NCI-H526 treated with DMSO at 0.1 percent for 48 hours (cell line): ENCODE results near the gene DOK6.
"Not testable (repeated sequence)": the region's sequence is repeated elsewhere in the genome, so short reads cannot be mapped to it uniquely, and the experiment has no call there.

ENCODE experiments used
- DNase-seq: peaks from one replicate; lab custom pipeline; 2025; lab: John Stamatoyannopoulos, UW

DOK6 gene

DNA sequence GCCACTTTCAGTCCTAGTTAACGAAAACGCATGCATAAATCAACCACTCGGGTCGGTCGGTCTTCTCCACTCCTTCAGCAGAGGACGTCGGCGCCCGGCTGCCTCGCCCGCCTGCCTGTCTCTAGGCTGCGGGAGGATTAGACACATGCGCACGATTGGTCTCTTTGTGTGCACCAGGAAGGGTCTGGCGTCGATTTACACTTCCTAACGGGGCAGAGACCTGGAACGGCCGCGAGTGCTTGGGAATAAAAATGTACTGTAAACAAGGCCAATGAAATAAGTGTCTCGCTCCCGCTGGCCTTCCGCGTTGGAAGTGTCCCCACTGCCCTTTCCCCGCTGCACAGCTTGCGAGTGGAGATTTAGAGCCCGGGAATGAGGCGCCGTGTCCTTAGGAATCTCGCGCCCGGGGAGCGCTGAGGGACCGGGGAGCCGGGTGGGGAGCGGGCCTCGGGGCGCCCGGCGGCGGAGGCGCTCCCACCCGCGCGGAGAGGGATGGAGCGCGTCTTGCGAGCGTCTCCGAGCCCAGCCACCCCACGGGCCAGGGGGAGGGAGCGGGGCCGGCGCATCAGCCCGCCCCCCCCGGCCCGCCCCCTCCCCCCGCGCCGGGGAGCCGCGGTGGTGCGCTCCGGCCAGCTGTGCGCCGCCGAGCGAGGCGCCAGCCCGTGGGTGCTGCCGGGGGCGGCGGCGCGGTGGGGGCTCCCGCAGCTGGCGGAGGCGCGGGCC, at the start of gene DOK6:
Gene DOK6 (plus strand): TSS at position 636 of the 723 bp plus-strand sequence.
- DNase-seq = peak; percentile 44

DNA sequence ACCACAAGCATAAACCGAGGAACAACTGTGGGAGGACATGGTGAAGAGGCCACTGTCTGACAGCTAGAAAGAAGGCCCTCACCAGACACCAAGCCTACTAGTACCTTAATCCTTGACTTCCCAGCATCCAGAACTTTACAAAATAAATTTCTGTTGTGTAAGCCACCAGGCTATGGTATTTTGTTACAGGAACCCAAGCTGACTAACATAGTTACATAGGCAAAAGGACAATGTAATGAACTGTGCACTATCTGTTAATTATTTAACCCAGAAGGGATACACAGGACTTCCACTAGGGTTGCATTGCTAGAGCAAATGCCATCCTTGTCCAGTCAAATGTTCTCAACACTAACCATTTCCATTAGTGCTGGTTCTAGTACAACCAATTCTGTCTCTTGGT, 47.7 kb upstream of the DOK6 start:
- DNase-seq = no peak

DNA sequence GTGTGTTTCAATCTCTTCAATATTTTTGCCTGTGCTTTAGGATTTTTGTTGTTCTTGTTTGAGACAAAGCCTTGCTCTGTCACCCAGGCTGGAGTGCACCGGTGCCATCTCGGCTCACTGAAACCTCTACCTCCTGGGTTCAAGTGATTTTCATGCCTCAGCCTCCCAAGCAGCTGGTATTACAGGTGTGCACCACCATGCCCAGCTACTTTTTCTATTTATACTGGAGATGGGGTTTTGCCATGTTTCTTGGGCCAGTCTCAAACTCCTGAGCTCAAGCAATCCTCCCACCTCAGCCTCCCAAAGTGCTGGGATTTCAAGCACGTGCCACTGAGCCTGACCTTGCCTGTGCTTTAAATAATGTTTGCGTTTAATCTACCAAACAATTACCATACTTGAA, 43.1 kb upstream of the DOK6 start:
- DNase-seq = no peak

DNA sequence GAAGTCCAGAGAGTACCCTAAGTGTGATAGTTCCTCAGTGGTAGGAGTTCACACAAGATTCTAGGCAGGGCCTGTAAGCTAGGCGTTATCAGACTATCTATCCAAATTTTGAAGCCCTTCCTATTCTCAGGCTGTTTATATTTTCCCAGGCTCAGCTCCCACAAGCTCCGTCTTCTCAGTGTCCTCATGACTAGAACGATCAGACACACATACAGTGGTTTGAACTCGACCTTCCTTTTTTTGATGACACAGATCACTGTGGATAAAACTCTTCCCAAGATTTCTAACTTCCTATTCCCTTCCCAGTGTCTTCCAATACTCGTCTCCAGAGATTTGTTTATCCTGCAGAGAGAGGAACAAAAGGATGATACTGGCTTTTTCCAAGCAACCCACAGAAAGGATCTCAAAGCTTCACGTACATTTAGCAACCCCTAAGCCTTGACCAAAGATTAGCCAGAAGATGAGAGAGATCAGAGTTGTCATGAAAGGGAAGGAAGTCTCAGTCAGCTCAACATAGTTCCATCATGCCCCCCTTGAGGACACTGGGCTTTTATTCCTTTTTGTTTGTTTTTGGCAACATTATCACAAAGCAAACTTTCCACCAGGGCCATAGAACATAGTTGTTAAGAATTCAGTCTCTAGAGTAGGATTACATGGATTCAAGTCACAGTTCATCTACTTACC, 42.3 kb upstream of the DOK6 start:
- no peak for DNase-seq

DNA sequence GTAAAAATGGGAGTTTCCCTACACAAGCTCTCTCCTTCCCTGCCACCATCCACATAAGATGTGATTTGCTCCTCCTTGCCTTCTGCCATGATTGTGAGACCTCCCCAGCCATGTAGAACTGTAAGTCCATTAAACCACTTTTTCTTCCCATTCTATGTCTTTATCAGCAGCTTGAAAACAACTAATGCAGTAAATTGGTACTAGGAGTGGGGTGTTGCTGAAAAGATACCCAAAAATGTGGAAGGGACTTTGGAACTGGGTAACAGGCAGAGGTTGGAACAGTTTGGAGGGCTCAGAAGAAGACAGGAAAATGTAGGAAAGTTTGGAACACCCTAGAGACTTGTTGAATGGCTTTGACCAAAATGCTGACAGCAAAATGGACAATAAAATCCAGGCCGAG, 40.9 kb upstream of the DOK6 start:
- DNase-seq = not testable (repeated sequence)

DNA sequence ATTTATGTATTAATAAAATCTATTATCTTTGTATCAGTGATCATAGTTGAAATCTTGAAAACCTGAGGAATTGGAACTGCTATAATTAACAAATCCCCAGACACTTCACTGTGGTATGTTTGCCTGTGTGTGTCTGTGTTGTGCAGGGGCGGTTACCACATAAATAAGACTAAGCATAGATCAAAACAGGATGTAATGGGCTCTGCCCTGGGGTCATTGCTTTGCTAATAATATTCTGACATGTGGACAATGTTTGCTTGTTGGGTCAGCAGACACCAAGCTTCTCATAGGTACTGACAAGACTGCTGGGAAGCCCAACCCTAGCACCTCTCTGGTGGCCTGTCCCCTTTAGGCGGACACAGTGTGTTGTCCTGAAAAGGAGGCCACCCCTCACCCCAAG, 35.8 kb upstream of the DOK6 start:
- DNase-seq = no peak

DNA sequence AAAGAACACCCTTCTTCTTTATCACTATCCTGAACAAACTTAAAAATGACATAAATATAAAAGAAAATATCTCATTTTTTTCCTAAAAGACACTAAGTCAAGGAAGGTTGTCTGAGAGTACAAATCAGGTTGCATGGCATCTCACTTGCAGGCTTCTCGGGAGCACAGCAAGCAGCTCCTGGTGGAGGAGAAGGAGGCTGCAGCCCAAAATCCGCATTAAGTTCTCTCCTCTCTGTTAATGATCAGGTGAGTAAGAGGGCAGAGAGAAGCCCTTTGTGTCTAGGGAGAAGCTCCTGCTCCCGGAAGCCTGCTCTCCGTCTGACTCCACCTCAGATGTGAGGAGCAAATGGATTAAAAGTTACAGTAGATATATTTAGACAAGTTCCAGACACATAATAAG, 35.0 kb upstream of the DOK6 start:
- no peak for DNase-seq

DNA sequence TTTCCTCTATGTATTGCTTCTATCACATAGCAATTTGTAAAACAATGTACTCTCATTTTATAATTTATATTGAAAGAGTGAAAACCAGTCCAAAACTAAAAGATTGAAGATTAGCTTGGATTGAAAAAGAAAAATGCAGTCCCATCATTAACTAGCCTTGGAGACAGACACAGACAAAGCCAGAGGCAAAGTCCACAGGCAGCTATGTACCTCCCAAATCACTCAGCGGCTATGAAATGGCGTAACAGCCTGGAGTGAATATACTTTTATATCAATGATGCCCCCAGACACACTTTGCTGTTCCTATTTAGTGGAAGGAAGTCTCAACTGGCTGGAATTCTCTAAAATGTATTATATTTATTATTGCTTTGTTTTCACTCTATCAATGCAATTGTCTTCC, 33.6 kb upstream of the DOK6 start:
- no peak for DNase-seq

DNA sequence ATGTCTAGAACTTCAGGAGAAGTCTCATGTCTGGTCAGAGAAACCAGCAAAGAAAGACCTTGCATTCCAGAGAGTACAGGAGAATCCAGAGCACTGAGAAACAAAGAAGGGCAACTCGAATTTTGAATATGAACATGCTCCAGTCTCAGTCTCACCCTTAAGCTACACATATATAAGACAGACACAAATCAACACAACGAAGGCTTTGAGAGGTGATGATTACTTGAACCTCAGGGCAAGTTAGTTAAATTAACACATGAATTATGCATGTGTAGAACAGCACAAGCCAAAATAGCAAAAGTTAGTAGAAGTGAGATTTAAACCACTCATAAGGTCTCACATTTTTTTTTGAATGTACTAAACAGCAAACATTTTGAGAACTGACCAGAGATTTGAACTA, 29.0 kb upstream of the DOK6 start:
- no peak for DNase-seq

DNA sequence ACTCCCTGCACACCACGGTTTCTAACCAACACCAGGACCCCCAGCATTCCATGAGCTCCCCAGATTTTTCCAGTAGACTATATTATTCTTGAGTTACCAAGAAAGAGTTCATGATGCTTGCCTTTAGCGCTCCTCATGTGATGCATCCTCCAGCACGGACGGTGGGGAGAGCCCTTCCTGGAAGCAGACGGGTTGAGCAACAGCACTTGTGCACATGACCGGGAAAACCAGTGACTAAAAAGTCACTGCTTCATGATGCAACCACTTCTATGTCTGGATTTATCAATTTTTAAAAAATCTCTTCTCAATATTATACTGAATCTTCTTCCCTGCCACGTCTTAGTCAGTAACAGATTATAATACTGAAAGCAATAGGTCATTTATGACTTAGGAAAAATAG, 20.4 kb upstream of the DOK6 start:
- no peak for DNase-seq

DNA sequence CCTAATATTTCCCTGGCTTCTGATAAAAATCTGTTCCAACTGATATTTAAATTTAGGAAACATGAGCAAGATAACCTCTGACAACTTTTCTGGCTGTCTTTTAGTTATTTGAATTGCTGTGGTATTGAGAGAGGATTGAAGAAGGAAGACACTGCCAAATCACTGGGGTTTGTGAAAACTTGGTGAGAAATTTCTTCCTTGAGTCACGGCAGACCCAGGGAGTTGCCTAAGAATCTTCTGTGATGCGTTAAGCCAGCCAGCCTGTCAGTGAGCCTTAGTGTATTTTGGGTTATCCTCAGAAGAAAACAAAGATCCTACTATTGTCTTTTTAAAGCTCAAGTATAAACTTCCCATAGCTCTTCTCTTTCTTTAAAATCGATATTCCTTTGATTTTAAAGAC, 17.5 kb upstream of the DOK6 start:
- no peak for DNase-seq

DNA sequence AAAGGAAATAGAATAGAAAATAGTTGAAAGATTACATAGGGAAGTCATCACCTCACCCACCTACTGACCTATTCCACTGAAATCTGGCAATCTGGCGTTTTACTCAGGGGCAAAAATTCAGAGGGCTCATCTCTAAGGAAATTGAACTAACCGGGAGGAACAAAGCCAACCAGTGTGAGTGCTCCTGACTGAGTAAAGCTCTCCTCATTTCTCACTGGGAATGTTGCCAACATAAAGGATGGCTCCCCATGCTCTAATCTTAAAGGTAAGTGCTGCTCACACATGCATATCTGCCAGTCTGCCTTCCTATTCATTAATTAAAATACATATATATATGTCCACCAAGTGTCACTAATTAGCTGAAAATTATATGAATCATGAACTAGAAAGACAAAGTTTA, 13.5 kb upstream of the DOK6 start:
- DNase-seq = no peak

DNA sequence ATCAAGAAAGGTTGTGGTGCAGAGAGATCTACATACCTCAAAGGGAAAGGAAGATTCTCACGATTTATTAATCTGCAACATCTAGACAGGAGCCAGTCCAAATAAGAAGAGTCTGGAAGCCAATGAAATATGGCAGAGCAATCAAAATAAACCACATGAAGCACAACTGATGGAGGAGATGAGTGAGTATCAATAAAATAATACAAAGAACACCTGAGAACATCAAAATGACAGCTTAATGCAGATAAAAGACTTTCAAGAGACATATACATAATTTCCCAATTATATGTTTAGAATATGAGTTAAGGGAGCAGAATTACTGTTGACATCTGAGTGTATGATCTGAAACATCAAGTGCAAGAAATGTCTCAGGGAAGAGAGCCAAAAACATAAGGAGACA, 12.5 kb upstream of the DOK6 start:
- DNase-seq = no peak

DNA sequence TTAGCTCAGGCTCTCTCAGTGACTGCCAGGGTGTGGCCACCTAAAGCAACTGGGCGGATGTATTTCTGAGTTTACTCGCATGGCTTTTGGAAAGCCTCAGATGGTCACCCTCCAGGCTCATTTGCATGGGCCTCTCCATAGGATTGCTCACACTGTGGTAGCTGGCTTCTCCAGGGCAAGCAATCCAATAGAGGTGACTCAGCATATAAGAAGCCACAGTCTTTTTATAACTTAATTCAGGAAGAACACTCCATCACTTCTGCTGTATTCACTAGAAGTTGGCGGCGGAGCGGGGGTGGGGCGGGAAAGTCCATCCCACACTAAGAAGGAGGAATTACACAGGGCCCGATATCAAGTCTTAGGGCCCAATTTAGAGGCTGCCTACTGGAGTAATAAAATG, 3.6 kb upstream of the DOK6 start:
- no peak for DNase-seq

DNA sequence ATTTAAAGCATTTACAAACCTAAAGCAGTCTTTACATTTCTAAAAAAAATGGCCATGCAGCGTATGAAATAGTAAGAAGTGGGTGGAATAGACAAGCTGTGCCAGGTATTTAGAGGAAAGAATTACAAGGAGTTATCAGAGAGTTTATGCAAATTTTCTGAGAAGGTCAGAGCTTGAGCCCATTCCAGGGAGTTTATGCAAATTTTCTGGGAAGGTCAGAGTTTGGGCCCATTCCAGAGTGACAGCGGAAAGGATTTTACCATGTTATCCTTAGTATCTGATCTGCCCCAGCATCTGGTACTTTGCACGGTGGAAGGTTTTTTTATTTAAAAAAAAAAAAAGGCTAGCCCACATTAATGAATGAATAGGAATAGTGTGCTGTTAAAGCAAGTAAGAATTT, 1.4 kb upstream of the DOK6 start:
- peak; percentile 72 for DNase-seq

DNA sequence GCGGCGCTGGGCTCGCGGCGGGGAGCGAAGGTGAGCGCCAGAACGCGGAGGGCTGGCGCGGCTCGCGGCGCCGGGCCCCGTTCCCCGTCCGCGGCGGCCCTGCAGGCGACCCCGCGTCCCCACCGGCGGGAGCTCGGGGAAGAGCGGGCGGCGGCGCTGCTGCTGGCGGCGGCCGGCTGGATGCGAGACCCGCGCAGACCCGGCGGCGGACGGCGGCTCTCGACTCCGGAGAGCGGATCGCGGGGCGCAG, 213 bp downstream of the DOK6 start:
- DNase-seq = no peak

DNA sequence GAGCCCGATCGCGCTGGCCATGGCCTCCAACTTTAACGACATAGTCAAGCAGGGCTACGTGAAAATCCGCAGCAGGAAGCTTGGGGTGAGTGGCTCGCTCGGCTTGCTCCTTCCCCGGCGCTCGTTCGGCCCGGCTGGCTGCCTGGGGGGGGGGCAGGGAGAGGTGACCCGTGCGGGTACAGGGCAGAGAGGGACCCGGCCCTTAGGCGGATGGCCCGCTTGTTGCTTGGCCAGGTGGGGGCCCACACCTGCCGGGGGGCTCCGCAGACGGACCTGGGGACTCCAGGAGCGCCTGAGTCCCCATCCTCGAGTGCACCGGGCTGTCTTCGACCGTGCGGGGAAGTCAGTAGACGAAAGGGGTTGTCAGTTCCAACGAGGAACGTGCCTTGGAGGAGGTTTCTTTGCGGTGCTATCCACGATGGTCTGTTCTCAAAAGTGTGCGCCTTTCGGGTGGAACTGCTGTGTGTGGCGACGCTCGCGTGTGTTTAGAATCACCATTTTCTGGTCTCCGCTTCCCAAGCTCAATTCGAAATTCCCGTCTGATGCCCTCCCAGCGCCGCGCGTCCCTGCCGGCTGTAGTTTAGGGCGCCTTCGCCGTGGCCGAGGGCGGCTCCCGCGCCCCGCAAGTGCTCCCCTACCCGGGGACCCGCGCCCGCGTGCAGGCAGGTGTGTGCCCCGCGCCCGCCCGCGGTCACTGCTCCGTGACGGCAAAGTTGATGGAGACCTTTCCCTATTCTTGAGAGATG, 711 bp downstream of the DOK6 start:
- no peak for DNase-seq

DNA sequence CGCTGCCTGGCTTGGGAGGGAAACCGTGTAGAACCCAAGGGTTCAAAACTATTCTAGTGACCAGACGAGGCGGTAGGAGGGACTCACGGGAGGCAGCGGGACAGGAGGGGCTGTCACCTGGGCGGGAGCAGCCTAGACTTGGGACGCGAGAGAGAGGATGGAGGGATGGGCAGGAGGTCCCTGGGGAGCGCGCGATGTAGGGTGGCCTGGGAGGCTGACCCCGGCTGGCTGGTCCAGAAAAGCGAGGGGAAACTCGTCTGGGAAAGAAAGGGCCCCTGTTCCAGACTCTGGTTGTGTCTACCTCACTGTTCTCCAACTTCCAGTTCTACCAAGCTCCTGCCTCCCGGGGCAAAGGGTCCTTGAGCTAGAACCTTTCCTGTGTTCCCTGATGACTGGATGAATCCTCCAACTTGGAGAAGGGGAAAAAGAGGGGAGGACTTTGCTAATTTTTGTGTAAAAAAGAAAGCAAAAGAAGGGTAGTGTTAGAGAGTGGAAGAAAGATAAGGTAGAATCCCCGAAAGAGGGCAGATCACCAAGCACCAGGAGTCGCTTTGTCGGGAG, 1.4 kb downstream of the DOK6 start:
- DNase-seq = no peak

DNA sequence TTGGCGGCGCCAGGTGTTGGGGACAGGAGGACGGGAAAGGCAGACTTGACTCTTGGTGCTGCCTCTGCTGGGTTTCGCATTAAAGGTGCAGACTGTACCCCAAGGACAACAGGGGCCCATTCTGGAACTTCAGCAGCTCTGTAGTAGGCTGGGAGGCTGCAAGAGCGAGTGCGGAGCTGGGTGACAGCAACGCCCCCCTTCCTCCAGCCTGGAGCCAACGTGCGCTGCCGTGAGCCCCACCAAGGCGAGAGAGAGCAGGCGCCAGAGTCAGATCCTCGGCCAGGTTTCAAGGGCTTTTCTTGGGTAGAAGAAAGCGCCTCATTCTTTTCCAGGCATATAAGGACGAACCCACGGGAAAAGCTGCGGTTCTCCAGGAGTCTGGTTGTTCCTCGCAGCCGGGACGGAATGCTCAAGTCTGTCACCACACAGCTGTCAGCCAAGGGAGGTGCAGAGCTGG, 1.9 kb downstream of the DOK6 start:
- DNase-seq = no peak

DNA sequence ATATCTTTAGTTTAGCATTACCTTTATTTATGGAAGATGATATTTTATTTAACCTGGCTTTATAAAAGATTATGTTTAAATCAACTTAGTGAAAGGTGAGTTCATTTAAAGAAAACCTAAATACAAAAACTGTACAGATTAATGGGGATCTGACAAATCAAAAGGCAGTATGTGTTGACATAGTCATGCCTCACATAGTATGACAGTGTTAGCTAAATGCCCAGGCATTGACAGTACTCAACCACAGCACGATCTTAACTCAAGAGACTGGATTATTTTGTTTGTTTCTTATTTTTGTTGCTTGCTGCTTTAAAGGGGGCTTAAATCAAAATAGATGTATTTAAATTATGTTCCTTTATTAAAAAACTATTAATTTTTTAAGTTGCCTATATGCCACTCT, 7.8 kb downstream of the DOK6 start:
- DNase-seq = no peak

DNA sequence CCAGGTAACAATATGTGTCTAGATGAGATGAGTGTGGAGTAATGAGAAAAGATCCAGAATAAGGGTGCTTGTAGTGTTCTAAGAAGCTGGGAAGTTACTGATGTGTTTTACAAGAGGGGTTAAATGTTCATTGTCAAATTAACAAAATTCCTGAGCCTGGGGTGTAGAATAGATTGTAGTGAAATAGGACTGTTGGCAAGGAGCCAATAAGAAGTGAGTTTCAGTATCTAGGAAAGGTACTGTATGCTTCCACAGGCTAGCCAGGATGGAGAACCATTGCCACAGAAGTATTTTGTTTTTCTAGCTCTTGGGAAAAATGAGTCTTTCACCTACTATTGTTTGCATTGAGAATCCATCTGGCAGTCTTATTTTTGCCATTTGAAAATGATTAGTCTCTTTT, 10.5 kb downstream of the DOK6 start:
- no peak for DNase-seq

DNA sequence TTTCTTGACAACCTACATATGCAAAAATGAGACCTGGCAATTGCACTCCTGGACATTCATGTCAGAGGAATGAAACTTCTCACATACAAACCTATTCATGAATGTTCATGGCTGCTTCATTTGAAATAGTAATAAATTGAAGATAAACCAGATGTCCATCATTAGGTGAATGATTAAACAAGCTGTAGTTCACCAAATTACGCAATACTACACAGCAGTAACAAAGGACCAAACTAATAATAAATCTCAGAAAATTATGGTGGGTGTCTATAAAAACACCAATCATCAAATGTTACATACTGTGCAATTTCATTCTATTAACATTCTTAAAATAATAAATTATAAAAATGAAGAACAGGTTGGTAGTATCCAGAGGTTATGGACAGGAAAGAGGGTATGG, 13.5 kb downstream of the DOK6 start:
- DNase-seq = no peak

DNA sequence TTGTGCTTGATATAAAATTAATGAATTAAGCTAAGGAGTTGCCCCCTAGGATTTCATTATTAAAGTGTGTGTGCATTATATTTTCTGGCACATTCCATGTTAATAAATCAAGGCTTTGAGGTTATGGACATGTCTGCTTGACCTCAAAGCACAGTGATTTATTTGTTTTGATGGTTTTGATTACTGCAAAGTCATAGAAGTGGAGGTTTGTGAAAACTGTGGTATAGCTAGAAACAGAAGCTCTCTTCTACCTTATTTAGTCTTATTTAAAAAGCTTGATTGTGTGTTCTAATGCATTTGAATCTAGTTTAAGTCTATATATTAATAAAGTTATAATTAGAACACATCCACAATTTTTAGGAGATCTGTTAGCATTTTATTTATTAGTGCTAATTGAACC, 32.2 kb downstream of the DOK6 start:
- DNase-seq = no peak
